T-cell (primary cell): ENCODE data around the gene FGD3. TPM values are rescaled to one million over a fixed set of nuclear protein-coding genes. Genes with fewer than 3 reads are reported as not detected.

ENCODE experiments used
- ATAC-seq, 4 experiments: fragments of 200-7000 bp in 3 of 4; fragments of 150-1000 bp in 1 of 4; cut with Tn5 transposase; replicated peaks in 1 of 4; 1 replicate in 3 of 4; 2 replicates in 1 of 4; pipeline ENCODE4 v1.10.0; 2021; ENCODE audit warnings: moderate library complexity in 3 of 4, mild to moderate bottlenecking in 2 of 4, moderate number of reproducible peaks in 1 of 4
- CTCF ChIA-PET, 2 donors: fragments of 300-600 bp; sonication (Branson Sonifier 250); formaldehyde crosslinking; loops; one replicate each; lab custom pipeline; 2022; ENCODE audit warnings: antibody characterized with exemption in 2 of 2; lab: Charles Lee
- POLR2A ChIA-PET, 2 donors: fragments of 300-600 bp; sonication (Branson Sonifier 250); formaldehyde crosslinking; loops; one replicate each; lab custom pipeline; 2022; ENCODE audit warnings: antibody characterized with exemption in 2 of 2; lab: Charles Lee
- DNase-seq, 35 experiments: peaks; one replicate each; pipeline versions ENCODE4 v3.0.0 to v3.0.0-alpha.2; 2013 to 2023
- H3K27ac ChIP-seq: one replicate; pipeline ENCODE4 v1.5.1; 2013; ENCODE audit warnings: low read length
- H3K27me3 ChIP-seq, 2 experiments: replicated peaks in 1 of 2; 1 replicate in 1 of 2; 2 replicates in 1 of 2; pipeline versions ENCODE4 v1.6.1 to v1.7.0; 2013; ENCODE audit warnings: low read length in 1 of 2, mixed read lengths in 1 of 2; ENCODE audit not compliant: control insufficient read depth in 2 of 2, insufficient read depth in 2 of 2; ENCODE audit errors: extremely low read depth in 1 of 2
- H3K36me3 ChIP-seq, 2 donors: 1 replicate in 1 of 2; 2 replicates in 1 of 2; pipeline versions ENCODE4 v1.6.1 to v1.7.0; 2013; ENCODE audit warnings: low read length in 1 of 2; ENCODE audit not compliant: control insufficient read depth in 2 of 2, insufficient read depth in 1 of 2; ENCODE audit errors: extremely low read depth in 1 of 2
- H3K4me1 ChIP-seq, 2 experiments: 1 replicate in 1 of 2; 2 replicates in 1 of 2; pipeline versions ENCODE4 v1.6.1 to v1.7.0; 2013; ENCODE audit warnings: low read length in 2 of 2, mixed read lengths in 1 of 2; ENCODE audit not compliant: insufficient read depth in 2 of 2, control insufficient read depth in 1 of 2; ENCODE audit errors: extremely low read depth in 1 of 2
- H3K4me3 ChIP-seq, 2 donors: 1 replicate in 1 of 2; 2 replicates in 1 of 2; pipeline versions ENCODE4 v1.5.1 to v1.7.0; 2013; ENCODE audit warnings: mild to moderate bottlenecking in 2 of 2, low read length in 1 of 2, moderate library complexity in 1 of 2; ENCODE audit not compliant: control insufficient read depth in 1 of 2; ENCODE audit errors: extremely low read depth in 1 of 2
- H3K9me3 ChIP-seq: 2 replicates; pipeline ENCODE4 v1.7.0; 2013
- H3K27ac Mint-ChIP-seq, 2 donors: one replicate each; pipeline ENCODE4 v1.8.0; 2020 to 2021; ENCODE audit warnings: mild to moderate bottlenecking in 2 of 2, mixed read lengths in 2 of 2
- H3K27me3 Mint-ChIP-seq, 2 donors: one replicate each; pipeline ENCODE4 v1.8.0; 2021 to 2022; ENCODE audit warnings: mixed read lengths in 2 of 2
- H3K36me3 Mint-ChIP-seq: one replicate; pipeline ENCODE4 v1.8.0; 2021; ENCODE audit warnings: mixed read lengths
- H3K4me1 Mint-ChIP-seq, 3 donors: one replicate each; pipeline ENCODE4 v1.8.0; 2020 to 2022; ENCODE audit warnings: mixed read lengths in 3 of 3, mild to moderate bottlenecking in 1 of 3
- H3K4me3 Mint-ChIP-seq, 3 donors: one replicate each; pipeline ENCODE4 v1.8.0; 2020 to 2022; ENCODE audit warnings: mild to moderate bottlenecking in 3 of 3, mixed read lengths in 3 of 3, moderate library complexity in 3 of 3
- H3K9me3 Mint-ChIP-seq, 3 donors: one replicate each; pipeline ENCODE4 v1.8.0; 2020 to 2022; ENCODE audit warnings: mixed read lengths in 3 of 3
- WGBS: methylation state at CpG from one replicate; pipeline ENCODE4 v1.1.5; 2013; ENCODE audit warnings: missing lambda C conversion rate; ENCODE audit not compliant: insufficient coverage; 5-methylcytosine and 5-hydroxymethylcytosine counted together
- total RNA-seq, 35 experiments: library from RNA in 6 of 35; stranded (reverse) in 6 of 35; fragments of 120-200 nt in 1 of 35; gene quantifications; one replicate each; pipeline versions ENCODE4 v1.2.1 to v1.2.4 and lab custom pipeline; 2013 to 2026

The FGD3 gene
- total RNA-seq, 5 donors from 2014 or later (not counting 1 experiment from before 2014, with no cell fraction given): 188 to 349 (median 293) TPM

DNA sequence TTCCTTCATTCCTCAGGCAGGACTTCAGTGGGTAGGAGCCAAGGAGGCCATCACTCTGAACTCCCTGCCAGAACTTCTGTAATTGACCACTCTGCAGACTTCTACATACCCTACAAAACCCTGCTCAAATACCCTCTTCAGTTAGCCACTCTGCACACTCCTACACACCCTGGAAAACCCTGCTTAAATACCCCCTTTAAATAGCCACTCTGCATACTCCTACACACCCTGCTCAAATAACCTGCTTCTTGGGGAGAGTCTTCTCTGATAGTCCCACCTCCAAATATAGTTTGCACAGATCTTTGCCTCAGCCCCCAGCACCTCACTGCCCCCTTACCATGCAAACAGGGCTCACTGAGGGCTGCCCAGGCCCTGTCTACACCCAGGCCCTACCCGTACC lies 130.0 kb downstream of the FGD3 start:
- Histone ChIP-seq H3K4me1 (peaks cover 0 to 36% of the 10 kb centered on the region in 2 experiments), H3K27ac (no peak overlapping the region), H3K4me3 (no peak overlapping the region), H3K9me3 (no peaks in the 10 kb centered on the region), H3K27me3 (no peaks in the 10 kb centered on the region), H3K36me3 (peaks cover 31 to 55% of the 10 kb centered on the region in 2 donors)
- Mint-ChIP-seq H3K4me3 (peak overlapping the region in 1 of 3 donors; percentile 18), H3K36me3 (peaks cover 40% of the 10 kb centered on the region), H3K4me1 (peaks cover 34 to 63% (median 61%) of the 10 kb centered on the region in 3 donors), H3K27ac (peak overlapping the region; percentile 59 to 72), H3K9me3 (no peaks in the 10 kb centered on the region), H3K27me3 (no peaks in the 10 kb centered on the region)
- ChIA-PET CTCF (no interaction called here), POLR2A (no interaction called here)
- DNase-seq (no peak), ATAC-seq (no peak)
- WGBS: 100% methylated on average over 1 of the region's 1 CpG

DNA sequence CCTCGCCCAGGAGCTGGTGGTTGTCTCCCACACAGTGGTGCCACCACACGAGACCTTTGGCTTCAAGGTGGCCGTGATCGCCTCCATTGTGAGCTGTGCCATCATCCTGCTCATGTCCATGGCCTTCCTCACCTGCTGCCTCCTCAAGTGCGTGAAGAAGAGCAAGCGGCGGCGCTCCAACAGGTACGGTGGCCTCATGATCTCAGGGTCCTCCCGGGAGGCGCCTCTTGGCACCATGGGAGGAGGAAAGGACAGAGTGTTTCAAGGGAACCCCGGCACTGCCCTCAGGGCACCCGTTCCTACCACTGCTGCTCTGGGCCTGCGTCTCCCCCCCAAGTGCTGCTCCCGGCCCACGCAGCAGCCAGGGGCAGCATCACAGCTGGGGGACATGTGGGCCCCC lies 130.5 kb downstream of the FGD3 start:
- 95% methylated on average over 10 of the region's 16 CpGs for WGBS
- Mint-ChIP-seq H3K27ac (peak overlapping the region; percentile 59 to 72), H3K36me3 (peaks cover 36% of the 10 kb centered on the region), H3K4me1 (peaks cover 34 to 63% (median 61%) of the 10 kb centered on the region in 3 donors), H3K4me3 (no peak overlapping the region), H3K9me3 (no peaks in the 10 kb centered on the region), H3K27me3 (no peaks in the 10 kb centered on the region)
- Histone ChIP-seq H3K9me3 (no peaks in the 10 kb centered on the region), H3K4me1 (peaks cover 2 to 36% of the 10 kb centered on the region in 2 experiments), H3K27me3 (no peaks in the 10 kb centered on the region), H3K36me3 (peaks cover 34 to 58% of the 10 kb centered on the region in 2 donors), H3K27ac (no peak overlapping the region), H3K4me3 (no peak overlapping the region)
- ATAC-seq (no peak), DNase-seq (no peak)
- ChIA-PET CTCF (no interaction called here), POLR2A (no interaction called here)

DNA sequence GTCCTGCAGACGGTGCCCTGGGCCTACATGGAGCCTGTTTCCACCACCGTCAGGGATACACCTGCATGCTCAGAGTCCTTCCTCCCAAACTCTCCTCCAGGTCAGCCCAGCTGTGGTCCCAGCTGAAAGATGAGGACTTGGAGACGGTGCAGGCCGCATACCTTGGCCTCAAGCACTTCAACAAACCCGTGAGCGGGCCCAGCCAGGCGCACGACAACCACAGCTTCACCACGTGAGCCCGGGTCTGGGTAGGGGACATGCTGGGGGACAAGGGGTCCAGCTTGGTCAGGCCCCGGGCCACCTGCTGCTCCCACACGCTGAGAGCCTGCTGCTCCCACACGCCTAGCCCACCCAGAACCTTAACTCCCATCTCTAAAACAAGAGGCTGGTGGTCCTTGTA lies 132.0 kb downstream of the FGD3 start:
- H3K27ac ChIP-seq: no peak overlapping the region
- DNase-seq: no peak
- Mint-ChIP-seq H3K36me3 (peaks cover 42% of the 10 kb centered on the region), H3K9me3 (no peaks in the 10 kb centered on the region), H3K27ac (peak overlapping the region in 1 of 2 donors; percentile 50), H3K27me3 (no peaks in the 10 kb centered on the region), H3K4me1 (peaks cover 34 to 63% (median 63%) of the 10 kb centered on the region in 3 donors), H3K4me3 (no peak overlapping the region)
- ChIA-PET POLR2A (no interaction called here), CTCF (interaction anchor here in 1 of 2 donors (0.5 kb wide), 1 partner anchor 17 kb away, joined by 3 read pairs; no protein-coding TSS in a partner anchor)
- no peaks in the 10 kb centered on the region for H3K27me3 ChIP-seq
- H3K36me3 ChIP-seq: peaks cover 37 to 64% of the 10 kb centered on the region in 2 donors
- ATAC-seq: no peak
- H3K9me3 ChIP-seq: no peaks in the 10 kb centered on the region
- no peak overlapping the region for H3K4me3 ChIP-seq
- peaks cover 2 to 42% of the 10 kb centered on the region in 2 experiments for H3K4me1 ChIP-seq
- WGBS: 88% methylated on average over 6 of the region's 13 CpGs

DNA sequence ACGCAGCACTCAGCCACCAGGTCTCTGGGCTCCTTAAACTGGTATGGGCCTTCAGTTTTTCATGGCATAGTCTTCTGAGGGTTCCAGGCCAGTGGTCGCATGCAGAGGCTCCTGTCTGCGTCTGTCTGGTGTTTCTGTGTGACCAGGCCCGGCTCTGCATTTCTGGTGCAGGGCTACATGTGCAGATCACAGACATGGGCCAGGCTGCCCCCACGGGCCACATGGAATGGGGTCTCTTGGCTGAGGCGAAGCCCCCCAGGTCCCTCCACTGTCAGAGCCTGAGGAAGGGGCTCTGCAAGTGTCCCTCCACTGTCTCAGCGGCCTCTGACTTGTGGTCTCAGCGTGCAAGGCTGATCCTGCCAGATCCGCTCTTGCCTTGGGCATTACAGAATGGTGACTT lies 133.1 kb downstream of the FGD3 start:
- Histone ChIP-seq H3K4me1 (peaks cover 2 to 38% of the 10 kb centered on the region in 2 experiments), H3K27ac (no peak overlapping the region), H3K27me3 (no peaks in the 10 kb centered on the region), H3K4me3 (no peak overlapping the region), H3K9me3 (no peaks in the 10 kb centered on the region), H3K36me3 (peaks cover 44 to 73% of the 10 kb centered on the region in 2 donors)
- DNase-seq (peak in 1 of 35 experiments; percentile 14), ATAC-seq (no peak)
- H3K4me3 Mint-ChIP-seq: no peak overlapping the region
- H3K27me3 Mint-ChIP-seq: no peaks in the 10 kb centered on the region
- ChIA-PET CTCF (interaction anchor here in 1 of 2 donors (0.7 kb wide), 1 partner anchor 198 kb away, joined by 5 read pairs; no protein-coding TSS in a partner anchor), POLR2A (no interaction called here)
- peak overlapping the region; percentile 59 to 65 for H3K27ac Mint-ChIP-seq
- peaks cover 48% of the 10 kb centered on the region for H3K36me3 Mint-ChIP-seq
- peaks cover 27 to 54% (median 54%) of the 10 kb centered on the region in 3 donors for H3K4me1 Mint-ChIP-seq
- 88% methylated on average over 6 of the region's 9 CpGs for whole genome bisulfite sequencing
- peaks cover 0 to under 1% (median 0%) of the 10 kb centered on the region in 3 donors for H3K9me3 Mint-ChIP-seq

DNA sequence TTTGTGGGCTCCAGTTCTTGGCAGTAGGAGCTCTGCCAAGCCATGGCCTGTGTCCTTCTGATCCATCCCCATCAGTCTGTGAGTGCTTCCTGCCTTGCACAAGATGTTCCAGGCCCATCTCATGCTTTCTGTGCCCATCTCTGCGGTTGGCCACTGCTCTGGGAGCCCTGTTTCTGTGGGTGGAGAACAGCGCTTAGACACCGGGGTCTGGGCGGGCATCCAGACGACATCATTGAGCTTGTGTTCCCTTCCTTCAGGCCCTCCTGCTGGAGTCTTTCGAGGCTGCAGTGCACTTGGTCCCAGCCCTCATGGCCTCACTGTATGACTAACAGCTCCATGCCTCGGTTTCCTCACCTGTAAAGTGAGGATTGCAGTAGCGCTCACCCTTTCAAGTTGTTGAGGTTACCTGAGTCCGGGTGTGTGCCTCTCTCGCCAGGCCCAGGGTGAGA lies 133.8 kb downstream of the FGD3 start:
- ChIA-PET POLR2A (no interaction called here), CTCF (no interaction called here)
- Histone ChIP-seq H3K4me3 (no peak overlapping the region), H3K27ac (no peak overlapping the region), H3K36me3 (peaks cover 48 to 76% of the 10 kb centered on the region in 2 donors), H3K27me3 (no peaks in the 10 kb centered on the region), H3K4me1 (peaks cover 2 to 34% of the 10 kb centered on the region in 2 experiments), H3K9me3 (no peaks in the 10 kb centered on the region)
- Mint-ChIP-seq H3K9me3 (peaks cover 0 to 4% (median 2%) of the 10 kb centered on the region in 3 donors), H3K27ac (peak overlapping the region; percentile 65 to 82), H3K4me3 (no peak overlapping the region), H3K36me3 (peaks cover 52% of the 10 kb centered on the region), H3K4me1 (peaks cover 25 to 53% (median 52%) of the 10 kb centered on the region in 3 donors), H3K27me3 (no peaks in the 10 kb centered on the region)
- ATAC-seq (no peak), DNase-seq (peak in 2 of 35 experiments; percentile 5 to 10)
- 92% methylated on average over 7 of the region's 10 CpGs for WGBS

DNA sequence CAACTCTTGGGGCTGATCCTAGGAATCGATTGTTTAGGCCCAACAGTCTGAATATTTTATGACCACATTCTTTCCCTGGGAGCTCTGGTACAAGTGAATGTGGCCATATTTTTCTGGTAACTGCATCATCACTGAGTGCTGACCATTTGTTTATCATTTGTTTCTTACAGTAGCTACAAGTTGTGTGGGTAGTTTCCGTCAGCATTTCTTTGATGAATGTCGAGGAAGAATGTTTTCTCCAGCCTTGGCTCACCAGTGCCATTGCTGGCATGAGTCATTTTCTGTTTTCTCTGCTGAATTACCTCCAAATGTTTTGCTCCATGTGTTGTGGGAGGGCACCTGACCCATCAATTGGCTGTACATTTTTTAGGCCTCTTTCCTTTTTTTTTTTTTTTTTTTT lies 134.6 kb downstream of the FGD3 start:
- peak overlapping the region; percentile 65 to 82 for H3K27ac Mint-ChIP-seq
- H3K4me3 Mint-ChIP-seq: no peak overlapping the region
- ATAC-seq (no peak), DNase-seq (no peak)
- H3K9me3 Mint-ChIP-seq: peaks cover 0 to 4% (median 2%) of the 10 kb centered on the region in 3 donors
- H3K36me3 Mint-ChIP-seq: peaks cover 53% of the 10 kb centered on the region
- Histone ChIP-seq H3K4me1 (peaks cover 2 to 33% of the 10 kb centered on the region in 2 experiments), H3K36me3 (peaks cover 51 to 76% of the 10 kb centered on the region in 2 donors), H3K27ac (no peak overlapping the region), H3K9me3 (no peaks in the 10 kb centered on the region), H3K27me3 (no peaks in the 10 kb centered on the region), H3K4me3 (no peak overlapping the region)
- ChIA-PET POLR2A (no interaction called here), CTCF (interaction anchor here in 1 of 2 donors (0.7 kb wide), 2 partner anchors 17 to 83 kb away, joined by 3 read pairs; no protein-coding TSS in a partner anchor)
- no CpG with 5 or more reads among the region's 3 CpGs for WGBS
- H3K27me3 Mint-ChIP-seq: no peaks in the 10 kb centered on the region
- H3K4me1 Mint-ChIP-seq: peaks cover 25 to 49% (median 43%) of the 10 kb centered on the region in 3 donors
